Stimulated activated CD4-positive, alpha-beta T cell treated with anti-CD3 and anti-CD28 coated beads, Interleukin-4, amount 100 ng/mL, for 48 hours (primary cell): ENCODE measurements around the gene MAMSTR.

Experiments
- DNase-seq, 2 donors: peaks; one replicate each; pipeline ENCODE4 v3.0.0-alpha.2; 2020; ENCODE audit warnings: low read depth in 2 of 2

The MAMSTR gene

DNA sequence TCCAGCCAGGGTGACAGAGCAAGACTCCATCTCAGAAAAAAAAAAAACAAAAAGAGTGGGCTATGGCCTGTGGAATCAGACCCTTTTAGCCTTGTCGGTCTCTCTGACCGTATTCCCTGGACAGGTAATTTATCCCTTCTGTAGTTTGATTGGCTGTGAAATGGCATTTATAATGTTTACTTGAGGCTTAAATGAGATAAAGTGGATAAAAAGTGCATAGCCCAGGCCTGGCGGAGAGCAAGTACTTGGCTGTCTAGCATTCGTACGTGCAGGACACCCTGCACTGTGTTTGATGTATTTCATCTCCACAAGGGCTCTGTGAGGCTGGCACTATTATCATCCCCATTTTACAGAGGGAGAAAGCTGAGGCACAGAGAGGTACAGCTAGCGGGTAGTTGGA, 53.7 kb downstream of the MAMSTR start:
- DNase-seq = no peak

DNA sequence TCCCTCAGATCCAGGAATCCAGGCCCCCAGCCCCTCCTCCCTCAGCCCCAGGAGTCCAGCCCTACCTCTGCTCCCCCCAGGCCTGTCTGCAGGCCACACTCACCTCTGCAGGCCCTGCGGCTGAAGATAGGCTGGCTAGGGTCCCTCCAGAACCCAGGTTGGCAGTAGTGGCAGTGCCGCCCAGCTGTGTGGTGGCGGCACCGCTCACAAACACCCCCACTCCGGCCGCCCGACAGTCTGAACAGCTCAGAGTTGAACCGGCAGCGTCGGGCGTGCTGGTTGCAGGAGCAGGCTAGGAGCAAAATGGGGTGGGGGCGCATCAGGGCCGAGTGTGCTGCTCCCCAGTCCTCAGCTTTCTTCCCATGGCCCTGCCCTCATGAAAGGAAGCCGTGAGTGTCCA, 55.0 kb downstream of the MAMSTR start:
- no peak for DNase-seq

DNA sequence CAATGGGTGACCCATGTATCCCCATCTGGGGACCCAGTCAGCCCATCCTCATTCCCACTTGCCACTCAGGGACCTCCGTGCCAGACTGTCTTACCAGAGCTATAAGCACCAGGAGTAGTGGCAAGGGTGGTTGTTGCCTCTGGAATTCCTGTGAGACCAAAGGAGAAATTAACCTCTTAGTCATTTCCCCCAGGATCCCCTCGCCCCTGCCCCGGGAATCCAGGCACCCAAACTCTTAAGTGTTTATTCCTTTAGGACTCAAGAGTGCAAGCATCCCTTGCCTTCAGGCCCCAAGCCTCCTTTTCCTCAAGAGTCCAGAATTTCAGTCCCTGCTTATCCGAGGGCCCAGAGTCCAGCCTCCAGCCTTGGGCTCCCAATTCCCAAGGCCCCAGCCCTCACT, 55.9 kb downstream of the MAMSTR start:
- no peak for DNase-seq
